ENCODE measurements around the gene TMEM50A.
"Not testable (repeated sequence)": the region's sequence is repeated elsewhere in the genome, so short reads cannot be mapped to it uniquely, and the experiment has no call there.

GRCh38 chr1:25388691-25389090, 50.6 kb downstream of the TMEM50A start:
- TF ChIP-seq CTCF (IDR thresholded peaks at IDR 0.05 in 4 of 5, conservative IDR thresholded peaks at IDR 0.05 in 1 of 5); POLR2A (IDR thresholded peaks at IDR 0.05): not testable (repeated sequence)

All from gastrocnemius medialis (tissue), 4 donors.